HepG2 (cell line): ENCODE data around the gene IQSEC1. TPM values are rescaled to one million over a fixed set of nuclear protein-coding genes. Genes with fewer than 3 reads are reported as not detected.

ENCODE experiments used
- ATAC-seq: fragments of 200-7000 bp; cut with Tn5 transposase; 3 replicates; pipeline ENCODE4 v1.9.1; 2020; ENCODE audit warnings: mild to moderate bottlenecking, moderate library complexity
- BruUV-seq: library from RNA; stranded (reverse); fragments of 400-500 nt; replicated peaks from 2 replicates; lab custom pipeline; 2021; lab: Mats Ljungman, UMichigan
- CTCF ChIA-PET: fragments of 300-600 bp; formaldehyde crosslinking; extraction: SDS; loops from one replicate; lab custom pipeline; 2021; ENCODE audit warnings: low total read pairs, inconsistent platforms, low intra/inter-chr PET ratio; lab: Yijun Ruan, JAX
- POLR2A ChIA-PET: fragments of 350-600 bp; sonication (Branson Sonifier 250); formaldehyde crosslinking; loops from one replicate; lab custom pipeline; 2020; ENCODE audit warnings: antibody characterized with exemption, inconsistent platforms; lab: Yijun Ruan, JAX
- DNase-seq: peaks from one replicate; pipeline ENCODE4 v3.0.0-alpha.2; 2015; ENCODE audit warnings: low spot score
- FAIRE-seq: peaks from 3 replicates; lab custom pipeline; 2011; peaks lifted over from hg19 to GRCh38; lab: Jason Lieb, UNC
- H2AFZ ChIP-seq: one replicate; pipeline ENCODE4 v1.6.1; 2011; ENCODE audit warnings: low read length, inconsistent platforms
- H3K27ac ChIP-seq: fragments of 300-600 bp; 3 replicates; pipeline ENCODE4 v1.8.0; 2011; ENCODE audit warnings: mixed run types, mild to moderate bottlenecking, mixed read lengths, low read length, inconsistent platforms; ENCODE audit not compliant: insufficient read depth; ENCODE audit errors: extremely low read length
- H3K27me3 ChIP-seq, 2 experiments: fragments of 200-600 bp in 1 of 2; 2 replicates in 1 of 2; 3 replicates in 1 of 2; pipeline versions ENCODE4 v1.6.0 to v1.8.0; 2011; ENCODE audit warnings: low read length in 2 of 2, mild to moderate bottlenecking in 2 of 2, moderate library complexity in 2 of 2, inconsistent platforms in 1 of 2; ENCODE audit not compliant: insufficient read depth in 2 of 2, control insufficient read depth in 1 of 2
- H3K36me3 ChIP-seq, 2 experiments: fragments of 200-600 bp in 1 of 2; replicated peaks in 1 of 2; 2 replicates in 1 of 2; 3 replicates in 1 of 2; pipeline versions ENCODE4 v1.5.1 to v1.8.0; 2011; ENCODE audit warnings: low read length in 2 of 2, inconsistent platforms in 1 of 2; ENCODE audit not compliant: insufficient read depth in 2 of 2, control insufficient read depth in 1 of 2
- H3K4me1 ChIP-seq: 2 replicates; pipeline ENCODE4 v1.5.1; 2012; ENCODE audit warnings: low read length, inconsistent platforms; ENCODE audit not compliant: insufficient read depth
- H3K4me2 ChIP-seq: 2 replicates; pipeline ENCODE4 v1.6.0; 2011; ENCODE audit warnings: low read depth, low read length, inconsistent platforms
- H3K4me3 ChIP-seq, 3 experiments: fragments of 200-600 bp in 1 of 3; sonication (generic), shearing (Covaris generic) in 1 of 3; replicated peaks in 1 of 3; 2 replicates each; pipeline ENCODE4 v1.5.1; 2011 to 2016; ENCODE audit warnings: low read length in 3 of 3, inconsistent platforms in 2 of 3, low read depth in 2 of 3, mild to moderate bottlenecking in 2 of 3, control low read depth in 1 of 3, mixed read lengths in 1 of 3; ENCODE audit not compliant: insufficient read depth in 1 of 3
- H3K79me2 ChIP-seq: one replicate; pipeline ENCODE4 v1.6.1; 2011; ENCODE audit warnings: low read length, inconsistent platforms; ENCODE audit not compliant: insufficient read depth
- H3K9ac ChIP-seq: 2 replicates; pipeline ENCODE4 v1.6.0; 2011; ENCODE audit warnings: mild to moderate bottlenecking, low read depth, low read length, inconsistent platforms; ENCODE audit not compliant: insufficient read depth
- H3K9me3 ChIP-seq: 2 replicates; pipeline ENCODE4 v1.5.1; 2012; ENCODE audit warnings: mild to moderate bottlenecking, low read length
- H4K20me1 ChIP-seq: 2 replicates; pipeline ENCODE4 v1.6.0; 2011; ENCODE audit warnings: inconsistent platforms, mild to moderate bottlenecking, low read length, moderate library complexity; ENCODE audit not compliant: insufficient read depth
- MNT ChIP-seq: fragments of 450-650 bp; IDR thresholded peaks from 2 replicates; pipeline ENCODE4 v1.6.1; 2016
- NFATC3 ChIP-seq: sonication (generic); formaldehyde crosslinking; IDR thresholded peaks from 2 replicates; pipeline ENCODE4 v1.5.1; 2020; ENCODE audit warnings: mild to moderate bottlenecking, missing genetic modification reagents
- SRSF9 ChIP-seq: fragments of 200-400 bp; formaldehyde crosslinking; IDR thresholded peaks from 2 replicates; pipeline ENCODE4 v1.6.1; 2018; ENCODE audit warnings: borderline replicate concordance, mild to moderate bottlenecking, low read depth, low read length; ENCODE audit not compliant: insufficient read depth, poor library complexity, severe bottlenecking
- WGBS: methylation state at CpG from one replicate; pipeline ENCODE4 v1.1.6; 2017; ENCODE audit warnings: low lambda C conversion rate; 5-methylcytosine and 5-hydroxymethylcytosine counted together
- in situ Hi-C: cut with HindIII; loops from 2 replicates; pipeline ENCODE4 v1.10.0; 2017; ENCODE audit warnings: low pct_unique_long_range_greater_than_20kb; ENCODE audit not compliant: extremely low pct_ligation_motif_present
- intact Hi-C: fragments of 100-400 bp; cut with micrococcal nuclease; formaldehyde crosslinking; loops from one replicate; pipeline ENCODE4 v1.10.0; 2022; ENCODE audit not compliant: unreplicated experiment
- polyA plus RNA-seq, 8 experiments: library from polyadenylated mRNA; depleted of rRNA in 3 of 8; stranded (reverse) in 7 of 8; unstranded in 1 of 8; fragments of >200 nt; fragmentation: Illumina TruSeq in 4 of 8; extraction: Trizol in 4 of 8; gene quantifications; 2 replicates each; pipeline versions ENCODE4 v1.2.1 to v1.2.3, GENCODE V29; 2011 to 2016; ENCODE audit warnings: low read depth in 4 of 8, missing spikeins in 1 of 8, mixed read lengths in 1 of 8; ENCODE audit not compliant: insufficient read depth in 1 of 8
- total RNA-seq, 5 experiments: library from RNA; depleted of rRNA; stranded (reverse); fragments of >200 nt; fragmentation: Illumina TruSeq; extraction: Trizol; gene quantifications; 2 replicates each; pipeline ENCODE4 v1.2.3, GENCODE V29; 2016; ENCODE audit warnings: low read depth in 1 of 5

The IQSEC1 gene
- total and polyA plus RNA-seq, 2 of the 13 experiments (the other 11 are each of a cell fraction or from before 2014, with no cell fraction given): 17.4 to 20.2 TPM

GRCh38 chr3:12884790-12885582 lies 188.2 kb downstream of the IQSEC1 start:
- Histone ChIP-seq H3K4me2 (no peak overlapping the region), H3K4me3 (no peak overlapping the region), H3K4me1 (no peaks in the 10 kb centered on the region), H4K20me1 (no peaks in the 10 kb centered on the region), H3K36me3 (no peaks in the 10 kb centered on the region), H3K79me2 (no peaks in the 10 kb centered on the region), H3K27me3 (peaks cover 3 to 27% of the 10 kb centered on the region in 2 experiments; a peak in 4 of 5 replicates), H3K9me3 (no peaks in the 10 kb centered on the region), H2AFZ (no peak overlapping the region), H3K27ac (no peak overlapping the region), H3K9ac (no peak overlapping the region)
- no TSS peak for BruUV-seq
- no peak for DNase-seq
- CTCF ChIA-PET: no interaction called here
- WGBS: 69% methylated on average over 17 of the region's 20 CpGs
- intact Hi-C loops (no loop called here), in situ Hi-C loops (no loop called here)
- no peak for FAIRE-seq
- peak; percentile 53 for ATAC-seq
- POLR2A ChIA-PET: no interaction called here
- TF ChIP-seq MNT (peak; percentile 42; the same call in 1 of the 2 replicates), NFATC3 (CRISPR knock-in tag) (no peak)

GRCh38 chr3:12884186-12884680 lies 189.0 kb downstream of the IQSEC1 start:
- Histone ChIP-seq H3K4me2 (no peak overlapping the region), H3K9me3 (no peaks in the 10 kb centered on the region), H3K4me1 (no peaks in the 10 kb centered on the region), H3K79me2 (no peaks in the 10 kb centered on the region), H3K36me3 (no peaks in the 10 kb centered on the region), H4K20me1 (no peaks in the 10 kb centered on the region), H3K27me3 (peaks cover 3 to 29% of the 10 kb centered on the region in 2 experiments; a peak in 3 of 5 replicates), H2AFZ (no peak overlapping the region), H3K27ac (no peak overlapping the region), H3K9ac (no peak overlapping the region), H3K4me3 (no peak overlapping the region)
- no peak for DNase-seq
- ChIA-PET CTCF (no interaction called here), POLR2A (no interaction called here)
- no TSS peak for BruUV-seq
- WGBS: 66% methylated on average over 15 of the region's 15 CpGs
- no peak for FAIRE-seq
- in situ Hi-C loops (no loop called here), intact Hi-C loops (no loop called here)
- TF ChIP-seq SRSF9: no peak
- ATAC-seq: no peak
